ENCODE data around the gene DYNAP.

DNA sequence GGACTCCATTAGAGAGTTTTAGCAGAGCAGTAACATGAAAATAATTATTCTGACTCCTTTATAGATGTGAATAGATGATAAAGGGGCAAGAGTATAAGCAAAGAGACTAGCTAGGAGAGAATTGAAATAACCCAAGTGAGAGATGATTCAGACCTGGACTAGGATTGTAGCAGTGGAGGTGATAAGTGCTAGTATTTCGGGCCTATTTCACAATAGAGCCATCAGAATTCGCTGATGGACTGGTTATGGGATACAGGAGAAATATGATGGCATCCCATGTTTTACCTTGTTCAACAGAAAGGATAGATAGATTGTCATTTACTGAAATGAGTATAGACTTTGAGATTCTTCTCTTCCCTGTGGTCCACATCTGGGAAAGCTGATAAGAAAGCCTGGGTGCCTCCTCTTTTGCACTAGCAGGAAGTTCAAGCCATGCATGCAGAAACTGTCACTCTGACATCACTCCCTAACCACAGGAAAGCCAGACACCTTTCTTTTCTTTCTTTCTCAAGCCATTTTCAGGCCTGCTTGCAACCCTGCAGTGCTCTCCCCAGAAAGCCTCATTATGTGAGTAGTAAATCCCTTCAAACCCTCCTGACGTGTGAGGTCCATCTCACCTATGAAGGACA, 25.3 kb downstream of the DYNAP start:
- no peak for TF ChIP-seq GATA2 (IDR thresholded peaks at IDR 0.05; ENCODE audit: low read depth, low read length)
- no peak for TF ChIP-seq GATA3 (IDR thresholded peaks at IDR 0.05; ENCODE audit: low read depth, low read length)

All from SH-SY5Y (cell line).